HepG2 (cell line): Measurements from ENCODE around the gene GPAT3. TPM values are rescaled to one million over a fixed set of nuclear protein-coding genes. Genes with fewer than 3 reads are reported as not detected.

Source experiments
- BRCA1 ChIP-seq: sonication (generic); formaldehyde crosslinking; IDR thresholded peaks from 2 replicates; pipeline ENCODE4 v1.4.0; 2020; ENCODE audit warnings: missing genetic modification reagents
- HNRNPLL ChIP-seq: fragments of 200-400 bp; formaldehyde crosslinking; IDR thresholded peaks from 2 replicates; pipeline ENCODE4 v1.6.1; 2017; ENCODE audit warnings: mild to moderate bottlenecking, low read depth, low read length; ENCODE audit not compliant: poor library complexity, severe bottlenecking
- SIX4 ChIP-seq: sonication (generic); formaldehyde crosslinking; IDR thresholded peaks from 2 replicates; pipeline ENCODE4 v1.4.0; 2020; ENCODE audit warnings: missing genetic modification reagents
- SMAD1 ChIP-seq: sonication (generic); formaldehyde crosslinking; IDR thresholded peaks from 2 replicates; pipeline ENCODE4 v1.4.0; 2020; ENCODE audit warnings: missing genetic modification reagents, low read depth, mild to moderate bottlenecking, borderline replicate concordance
- TSC22D2 ChIP-seq: sonication (generic); formaldehyde crosslinking; IDR thresholded peaks from 2 replicates; pipeline ENCODE4 v1.5.1; 2020; ENCODE audit warnings: missing genetic modification reagents, mild to moderate bottlenecking, borderline replicate concordance
- polyA plus RNA-seq, 8 experiments: library from polyadenylated mRNA; depleted of rRNA in 3 of 8; stranded (reverse) in 7 of 8; unstranded in 1 of 8; fragments of >200 nt; fragmentation: Illumina TruSeq in 4 of 8; extraction: Trizol in 4 of 8; gene quantifications; 2 replicates each; pipeline versions ENCODE4 v1.2.1 to v1.2.3, GENCODE V29; 2011 to 2016; ENCODE audit warnings: low read depth in 4 of 8, missing spikeins in 1 of 8, mixed read lengths in 1 of 8; ENCODE audit not compliant: insufficient read depth in 1 of 8
- total RNA-seq, 5 experiments: library from RNA; depleted of rRNA; stranded (reverse); fragments of >200 nt; fragmentation: Illumina TruSeq; extraction: Trizol; gene quantifications; 2 replicates each; pipeline ENCODE4 v1.2.3, GENCODE V29; 2016; ENCODE audit warnings: low read depth in 1 of 5
- TF ChIP-seq, protein P1 (sequence below): sonication (generic); formaldehyde crosslinking; IDR thresholded peaks from 2 replicates; pipeline ENCODE4 v1.5.0; 2020; ENCODE audit warnings: mild to moderate bottlenecking, missing genetic modification reagents, borderline replicate concordance
- TF ChIP-seq, protein P2 (sequence below): sonication (generic); formaldehyde crosslinking; IDR thresholded peaks from 2 replicates; pipeline ENCODE4 v1.8.0; 2022; ENCODE audit warnings: mild to moderate bottlenecking, missing genetic modification reagents; ENCODE audit not compliant: insufficient replicate concordance
- TF ChIP-seq, protein P3 (sequence below): sonication (generic); formaldehyde crosslinking; IDR thresholded peaks from 2 replicates; pipeline ENCODE4 v1.4.0; 2020; ENCODE audit warnings: mild to moderate bottlenecking, missing genetic modification reagents
- TF ChIP-seq, protein P4 (sequence below): IDR thresholded peaks from 2 replicates; pipeline ENCODE4 v1.6.1; 2016; ENCODE audit warnings: missing biosample characterization, missing genetic modification reagents, low read depth
- TF ChIP-seq, protein P5 (sequence below): IDR thresholded peaks from 2 replicates; pipeline ENCODE4 v1.6.1; 2016; ENCODE audit warnings: low read depth, borderline replicate concordance
- TF ChIP-seq, protein P6 (sequence below): sonication (generic); formaldehyde crosslinking; conservative IDR thresholded peaks from 2 replicates; pipeline ENCODE4 v1.4.0; 2020; ENCODE audit warnings: missing genetic modification reagents

GPAT3 gene
- total and polyA plus RNA-seq, 2 of the 13 experiments (the other 11 are each of a cell fraction or from before 2014, with no cell fraction given), result 2.4 to 2.6 TPM

DNA sequence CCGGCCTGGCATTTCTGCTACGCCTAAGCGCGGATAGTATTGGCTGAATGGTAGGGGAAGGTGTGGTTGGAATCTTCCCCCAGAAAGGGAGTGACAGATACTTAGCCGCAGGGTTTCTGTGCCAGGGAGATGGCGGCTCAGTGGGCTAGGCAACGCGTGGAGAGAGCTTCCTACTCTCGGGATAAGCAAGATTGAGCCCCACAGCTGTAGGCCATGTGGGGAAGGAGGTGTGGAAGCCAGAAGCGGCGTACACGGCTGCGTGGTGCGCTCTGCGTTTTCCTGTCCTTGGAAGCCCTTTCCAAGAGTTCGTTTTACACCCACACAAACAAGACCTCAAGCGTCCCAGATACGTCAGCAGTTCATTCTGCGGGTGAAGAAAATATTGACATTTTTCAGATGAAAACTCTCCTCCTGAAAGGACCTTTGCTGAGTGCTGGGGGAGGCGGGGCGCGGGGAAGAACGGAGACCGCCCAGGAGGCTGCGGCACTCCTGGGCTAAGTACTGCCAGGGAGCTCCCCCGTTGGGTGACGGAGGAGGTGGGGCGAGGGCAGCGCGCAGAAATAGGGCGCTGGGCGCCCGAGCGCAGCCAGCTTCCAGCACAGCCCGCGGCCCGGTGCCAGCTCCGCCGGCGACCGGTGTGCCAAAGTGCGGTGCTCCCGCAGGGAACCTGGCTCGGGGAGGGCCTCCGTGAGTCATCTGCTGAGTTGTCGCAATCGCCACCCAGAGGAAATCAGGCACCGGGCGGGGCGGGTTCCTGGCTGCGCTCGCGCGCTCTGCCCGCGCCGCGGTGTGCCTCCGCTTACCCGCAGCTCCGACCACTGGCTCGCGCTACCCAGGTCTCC is at the start of gene GPAT3 (continued):
- TF ChIP-seq, protein P1, sequence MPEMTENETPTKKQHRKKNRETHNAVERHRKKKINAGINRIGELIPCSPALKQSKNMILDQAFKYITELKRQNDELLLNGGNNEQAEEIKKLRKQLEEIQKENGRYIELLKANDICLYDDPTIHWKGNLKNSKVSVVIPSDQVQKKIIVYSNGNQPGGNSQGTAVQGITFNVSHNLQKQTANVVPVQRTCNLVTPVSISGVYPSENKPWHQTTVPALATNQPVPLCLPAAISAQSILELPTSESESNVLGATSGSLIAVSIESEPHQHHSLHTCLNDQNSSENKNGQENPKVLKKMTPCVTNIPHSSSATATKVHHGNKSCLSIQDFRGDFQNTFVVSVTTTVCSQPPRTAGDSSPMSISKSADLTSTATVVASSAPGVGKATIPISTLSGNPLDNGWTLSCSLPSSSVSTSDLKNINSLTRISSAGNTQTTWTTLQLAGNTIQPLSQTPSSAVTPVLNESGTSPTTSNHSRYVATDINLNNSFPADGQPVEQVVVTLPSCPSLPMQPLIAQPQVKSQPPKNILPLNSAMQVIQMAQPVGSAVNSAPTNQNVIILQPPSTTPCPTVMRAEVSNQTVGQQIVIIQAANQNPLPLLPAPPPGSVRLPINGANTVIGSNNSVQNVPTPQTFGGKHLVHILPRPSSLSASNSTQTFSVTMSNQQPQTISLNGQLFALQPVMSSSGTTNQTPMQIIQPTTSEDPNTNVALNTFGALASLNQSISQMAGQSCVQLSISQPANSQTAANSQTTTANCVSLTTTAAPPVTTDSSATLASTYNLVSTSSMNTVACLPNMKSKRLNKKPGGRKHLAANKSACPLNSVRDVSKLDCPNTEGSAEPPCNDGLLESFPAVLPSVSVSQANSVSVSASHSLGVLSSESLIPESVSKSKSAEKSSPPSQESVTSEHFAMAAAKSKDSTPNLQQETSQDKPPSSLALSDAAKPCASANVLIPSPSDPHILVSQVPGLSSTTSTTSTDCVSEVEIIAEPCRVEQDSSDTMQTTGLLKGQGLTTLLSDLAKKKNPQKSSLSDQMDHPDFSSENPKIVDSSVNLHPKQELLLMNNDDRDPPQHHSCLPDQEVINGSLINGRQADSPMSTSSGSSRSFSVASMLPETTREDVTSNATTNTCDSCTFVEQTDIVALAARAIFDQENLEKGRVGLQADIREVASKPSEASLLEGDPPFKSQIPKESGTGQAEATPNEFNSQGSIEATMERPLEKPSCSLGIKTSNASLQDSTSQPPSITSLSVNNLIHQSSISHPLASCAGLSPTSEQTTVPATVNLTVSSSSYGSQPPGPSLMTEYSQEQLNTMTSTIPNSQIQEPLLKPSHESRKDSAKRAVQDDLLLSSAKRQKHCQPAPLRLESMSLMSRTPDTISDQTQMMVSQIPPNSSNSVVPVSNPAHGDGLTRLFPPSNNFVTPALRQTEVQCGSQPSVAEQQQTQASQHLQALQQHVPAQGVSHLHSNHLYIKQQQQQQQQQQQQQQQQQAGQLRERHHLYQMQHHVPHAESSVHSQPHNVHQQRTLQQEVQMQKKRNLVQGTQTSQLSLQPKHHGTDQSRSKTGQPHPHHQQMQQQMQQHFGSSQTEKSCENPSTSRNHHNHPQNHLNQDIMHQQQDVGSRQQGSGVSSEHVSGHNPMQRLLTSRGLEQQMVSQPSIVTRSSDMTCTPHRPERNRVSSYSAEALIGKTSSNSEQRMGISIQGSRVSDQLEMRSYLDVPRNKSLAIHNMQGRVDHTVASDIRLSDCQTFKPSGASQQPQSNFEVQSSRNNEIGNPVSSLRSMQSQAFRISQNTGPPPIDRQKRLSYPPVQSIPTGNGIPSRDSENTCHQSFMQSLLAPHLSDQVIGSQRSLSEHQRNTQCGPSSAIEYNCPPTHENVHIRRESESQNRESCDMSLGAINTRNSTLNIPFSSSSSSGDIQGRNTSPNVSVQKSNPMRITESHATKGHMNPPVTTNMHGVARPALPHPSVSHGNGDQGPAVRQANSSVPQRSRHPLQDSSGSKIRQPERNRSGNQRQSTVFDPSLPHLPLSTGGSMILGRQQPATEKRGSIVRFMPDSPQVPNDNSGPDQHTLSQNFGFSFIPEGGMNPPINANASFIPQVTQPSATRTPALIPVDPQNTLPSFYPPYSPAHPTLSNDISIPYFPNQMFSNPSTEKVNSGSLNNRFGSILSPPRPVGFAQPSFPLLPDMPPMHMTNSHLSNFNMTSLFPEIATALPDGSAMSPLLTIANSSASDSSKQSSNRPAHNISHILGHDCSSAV (CRISPR knock-in tag), result no peak
- TF ChIP-seq TSC22D2 (CRISPR knock-in tag) (no peak), BRCA1 (CRISPR knock-in tag) (no peak), SIX4 (CRISPR knock-in tag) (no peak), HNRNPLL (peak; percentile 71), SMAD1 (CRISPR knock-in tag) (no peak)
- TF ChIP-seq, protein P2, sequence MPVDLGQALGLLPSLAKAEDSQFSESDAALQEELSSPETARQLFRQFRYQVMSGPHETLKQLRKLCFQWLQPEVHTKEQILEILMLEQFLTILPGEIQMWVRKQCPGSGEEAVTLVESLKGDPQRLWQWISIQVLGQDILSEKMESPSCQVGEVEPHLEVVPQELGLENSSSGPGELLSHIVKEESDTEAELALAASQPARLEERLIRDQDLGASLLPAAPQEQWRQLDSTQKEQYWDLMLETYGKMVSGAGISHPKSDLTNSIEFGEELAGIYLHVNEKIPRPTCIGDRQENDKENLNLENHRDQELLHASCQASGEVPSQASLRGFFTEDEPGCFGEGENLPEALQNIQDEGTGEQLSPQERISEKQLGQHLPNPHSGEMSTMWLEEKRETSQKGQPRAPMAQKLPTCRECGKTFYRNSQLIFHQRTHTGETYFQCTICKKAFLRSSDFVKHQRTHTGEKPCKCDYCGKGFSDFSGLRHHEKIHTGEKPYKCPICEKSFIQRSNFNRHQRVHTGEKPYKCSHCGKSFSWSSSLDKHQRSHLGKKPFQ, result no peak
- TF ChIP-seq, protein P3, sequence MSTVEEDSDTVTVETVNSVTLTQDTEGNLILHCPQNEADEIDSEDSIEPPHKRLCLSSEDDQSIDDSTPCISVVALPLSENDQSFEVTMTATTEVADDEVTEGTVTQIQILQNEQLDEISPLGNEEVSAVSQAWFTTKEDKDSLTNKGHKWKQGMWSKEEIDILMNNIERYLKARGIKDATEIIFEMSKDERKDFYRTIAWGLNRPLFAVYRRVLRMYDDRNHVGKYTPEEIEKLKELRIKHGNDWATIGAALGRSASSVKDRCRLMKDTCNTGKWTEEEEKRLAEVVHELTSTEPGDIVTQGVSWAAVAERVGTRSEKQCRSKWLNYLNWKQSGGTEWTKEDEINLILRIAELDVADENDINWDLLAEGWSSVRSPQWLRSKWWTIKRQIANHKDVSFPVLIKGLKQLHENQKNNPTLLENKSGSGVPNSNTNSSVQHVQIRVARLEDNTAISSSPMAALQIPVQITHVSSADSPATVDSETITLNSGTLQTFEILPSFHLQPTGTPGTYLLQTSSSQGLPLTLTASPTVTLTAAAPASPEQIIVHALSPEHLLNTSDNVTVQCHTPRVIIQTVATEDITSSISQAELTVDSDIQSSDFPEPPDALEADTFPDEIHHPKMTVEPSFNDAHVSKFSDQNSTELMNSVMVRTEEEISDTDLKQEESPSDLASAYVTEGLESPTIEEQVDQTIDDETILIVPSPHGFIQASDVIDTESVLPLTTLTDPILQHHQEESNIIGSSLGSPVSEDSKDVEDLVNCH (CRISPR knock-in tag), result no peak
- TF ChIP-seq, protein P4, sequence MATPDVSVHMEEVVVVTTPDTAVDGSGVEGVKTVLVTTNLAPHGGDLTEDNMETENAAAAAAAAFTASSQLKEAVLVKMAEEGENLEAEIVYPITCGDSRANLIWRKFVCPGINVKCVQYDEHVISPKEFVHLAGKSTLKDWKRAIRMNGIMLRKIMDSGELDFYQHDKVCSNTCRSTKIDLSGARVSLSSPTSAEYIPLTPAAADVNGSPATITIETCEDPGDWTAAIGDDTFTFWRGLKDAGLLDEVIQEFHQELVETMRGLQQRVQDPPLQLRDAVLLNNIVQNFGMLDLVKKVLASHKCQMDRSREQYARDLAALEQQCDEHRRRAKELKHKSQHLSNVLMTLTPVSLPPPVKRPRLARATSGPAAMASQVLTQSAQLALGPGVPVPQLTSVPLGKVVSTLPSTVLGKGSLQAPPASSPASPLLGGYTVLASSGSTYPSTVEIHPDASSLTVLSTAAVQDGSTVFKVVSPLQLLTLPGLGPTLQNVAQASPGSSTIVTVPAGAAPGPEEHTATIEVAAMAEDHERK, result no peak
- TF ChIP-seq, protein P5, sequence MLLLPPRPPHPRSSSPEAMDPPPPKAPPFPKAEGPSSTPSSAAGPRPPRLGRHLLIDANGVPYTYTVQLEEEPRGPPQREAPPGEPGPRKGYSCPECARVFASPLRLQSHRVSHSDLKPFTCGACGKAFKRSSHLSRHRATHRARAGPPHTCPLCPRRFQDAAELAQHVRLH (CRISPR knock-in tag), result no peak
- TF ChIP-seq, protein P6, sequence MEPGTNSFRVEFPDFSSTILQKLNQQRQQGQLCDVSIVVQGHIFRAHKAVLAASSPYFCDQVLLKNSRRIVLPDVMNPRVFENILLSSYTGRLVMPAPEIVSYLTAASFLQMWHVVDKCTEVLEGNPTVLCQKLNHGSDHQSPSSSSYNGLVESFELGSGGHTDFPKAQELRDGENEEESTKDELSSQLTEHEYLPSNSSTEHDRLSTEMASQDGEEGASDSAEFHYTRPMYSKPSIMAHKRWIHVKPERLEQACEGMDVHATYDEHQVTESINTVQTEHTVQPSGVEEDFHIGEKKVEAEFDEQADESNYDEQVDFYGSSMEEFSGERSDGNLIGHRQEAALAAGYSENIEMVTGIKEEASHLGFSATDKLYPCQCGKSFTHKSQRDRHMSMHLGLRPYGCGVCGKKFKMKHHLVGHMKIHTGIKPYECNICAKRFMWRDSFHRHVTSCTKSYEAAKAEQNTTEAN (CRISPR knock-in tag), result no peak
